OCI-LY3 (cell line): ENCODE data around the gene EIF4ENIF1.
"Not testable (repeated sequence)": the region's sequence is repeated elsewhere in the genome, so short reads cannot be mapped to it uniquely, and the experiment has no call there.

Experiments
- H2AFZ ChIP-seq: fragments of 200-600, 300-600 bp; shearing (Covaris generic); 2 replicates; pipeline ENCODE4 v1.6.0; 2014; ENCODE audit warnings: antibody characterized with exemption, low read depth, low read length
- H3K27ac ChIP-seq: fragments of 200-600, 300-600 bp; sonication (generic); 2 replicates; pipeline ENCODE4 v1.5.1; 2014; ENCODE audit warnings: mild to moderate bottlenecking, low read length, moderate library complexity, mixed read lengths
- H3K27me3 ChIP-seq: fragments of 200-600, 300-600 bp; sonication (generic); 2 replicates; pipeline ENCODE4 v1.6.1; 2014; ENCODE audit warnings: low read depth, low read length, mixed read lengths
- H3K36me3 ChIP-seq: fragments of 200-600, 300-600 bp; sonication (generic); replicated peaks from 2 replicates; pipeline ENCODE3; 2014; ENCODE audit warnings: low read depth, low read length, mixed read lengths
- H3K4me1 ChIP-seq: fragments of 300-600, 200-600 bp; sonication (generic); 2 replicates; pipeline ENCODE4 v1.6.1; 2014; ENCODE audit warnings: low read length, mixed read lengths
- H3K4me2 ChIP-seq: fragments of 200-600, 300-600 bp; sonication (generic); 2 replicates; pipeline ENCODE4 v1.6.1; 2014; ENCODE audit warnings: low read length, mixed read lengths
- H3K4me3 ChIP-seq: fragments of 300-600, 200-600 bp; sonication (generic); 2 replicates; pipeline ENCODE4 v1.5.1; 2014; ENCODE audit warnings: antibody characterized with exemption, mild to moderate bottlenecking, low read length, moderate library complexity
- H3K79me2 ChIP-seq: fragments of 300-600, 200-600 bp; shearing (Covaris generic); 2 replicates; pipeline ENCODE4 v1.6.1; 2014; ENCODE audit warnings: mild to moderate bottlenecking, low read length, mixed read lengths
- H3K9ac ChIP-seq: fragments of 300-600, 200-600 bp; shearing (Covaris generic); 2 replicates; pipeline ENCODE4 v1.6.0; 2014; ENCODE audit warnings: mild to moderate bottlenecking, low read length, moderate library complexity
- H3K9me3 ChIP-seq: fragments of 200-600, 300-600 bp; shearing (Covaris generic); 2 replicates; pipeline ENCODE4 v1.6.1; 2014; ENCODE audit warnings: low read length, mixed read lengths; ENCODE audit not compliant: insufficient read depth
- H4K20me1 ChIP-seq: fragments of 200-600, 300-600 bp; sonication (generic); 2 replicates; pipeline ENCODE4 v1.6.1; 2016; ENCODE audit warnings: low read length, mixed read lengths; ENCODE audit not compliant: insufficient read depth
- CTCF ChIP-seq: fragments of 200-600, 300-600 bp; sonication (generic); IDR thresholded peaks from 2 replicates; pipeline ENCODE4 v1.5.1; 2014; ENCODE audit warnings: antibody characterized with exemption, low read length, low read depth
- EZH2phosphoT487 ChIP-seq: fragments of 200-600 bp; shearing (Covaris generic); IDR thresholded peaks from 2 replicates; pipeline ENCODE4 v1.6.1; 2018; ENCODE audit warnings: antibody characterized with exemption, mixed run types, low read depth

EIF4ENIF1 gene

DNA sequence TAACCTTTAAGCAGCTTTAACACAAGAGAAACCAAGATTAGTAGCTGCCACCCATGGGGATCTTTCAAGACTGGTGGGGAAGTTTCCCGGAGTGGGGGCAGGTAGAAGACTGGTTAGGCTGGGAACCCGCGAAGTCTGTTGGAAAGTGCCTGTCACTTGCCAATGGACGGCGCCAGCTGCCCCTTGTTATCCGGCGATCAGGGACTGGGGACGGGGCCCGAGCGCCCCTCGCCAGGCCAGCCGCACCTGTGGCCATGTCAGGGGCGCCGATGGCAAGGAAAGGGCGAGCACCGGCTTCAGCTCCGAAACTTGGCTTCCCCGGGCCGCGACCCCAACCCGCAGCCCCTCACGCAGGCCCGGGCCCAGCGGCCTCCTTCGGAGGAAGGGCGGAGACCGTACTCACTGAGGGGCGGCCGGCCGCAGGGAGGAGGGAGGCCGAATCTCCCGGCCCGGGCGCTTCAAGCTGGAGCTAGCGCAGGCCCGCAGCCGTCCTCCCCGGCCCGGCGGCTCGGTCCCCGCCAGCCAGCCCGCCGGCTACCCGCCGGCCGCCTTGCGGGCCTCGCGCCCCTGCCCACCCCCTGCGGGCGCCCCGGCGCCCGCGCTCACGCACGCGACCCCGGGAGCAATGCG is 539 bp downstream of the EIF4ENIF1 start:
- no peak overlapping the region for H2AFZ ChIP-seq
- peaks cover 30% of the 10 kb centered on the region for H3K4me1 ChIP-seq
- H3K4me3 ChIP-seq, result peak overlapping the region; percentile 89
- H3K27me3 ChIP-seq, result no peaks in the 10 kb centered on the region
- peak overlapping the region; percentile 77 for H3K4me2 ChIP-seq
- peaks cover 10% of the 10 kb centered on the region; the same call in 1 of the 2 replicates for H4K20me1 ChIP-seq
- no peaks in the 10 kb centered on the region for H3K9me3 ChIP-seq
- H3K79me2 ChIP-seq, result peaks cover 67% of the 10 kb centered on the region
- H3K9ac ChIP-seq, result peak overlapping the region; percentile 98
- peaks cover 48% of the 10 kb centered on the region for H3K36me3 ChIP-seq
- TF ChIP-seq EZH2phosphoT487, result no peak
- no peak for TF ChIP-seq CTCF
- H3K27ac ChIP-seq, result peak overlapping the region; percentile 98

GRCh38 chr22:31488346-31488883 is 1.2 kb downstream of the EIF4ENIF1 start:
- Histone ChIP-seq H3K4me2 (peak overlapping the region; percentile 77), H4K20me1 (peaks cover 16% of the 10 kb centered on the region), H3K9ac (peak overlapping the region; percentile 98), H3K27ac (peak overlapping the region; percentile 98), H3K4me3 (peak overlapping the region; percentile 89), H2AFZ (no peak overlapping the region), H3K79me2 (peaks cover 74% of the 10 kb centered on the region), H3K36me3 (peaks cover 55% of the 10 kb centered on the region), H3K27me3 (no peaks in the 10 kb centered on the region), H3K4me1 (peaks cover 23% of the 10 kb centered on the region), H3K9me3 (no peaks in the 10 kb centered on the region)
- TF ChIP-seq CTCF (no peak), EZH2phosphoT487 (no peak)

DNA sequence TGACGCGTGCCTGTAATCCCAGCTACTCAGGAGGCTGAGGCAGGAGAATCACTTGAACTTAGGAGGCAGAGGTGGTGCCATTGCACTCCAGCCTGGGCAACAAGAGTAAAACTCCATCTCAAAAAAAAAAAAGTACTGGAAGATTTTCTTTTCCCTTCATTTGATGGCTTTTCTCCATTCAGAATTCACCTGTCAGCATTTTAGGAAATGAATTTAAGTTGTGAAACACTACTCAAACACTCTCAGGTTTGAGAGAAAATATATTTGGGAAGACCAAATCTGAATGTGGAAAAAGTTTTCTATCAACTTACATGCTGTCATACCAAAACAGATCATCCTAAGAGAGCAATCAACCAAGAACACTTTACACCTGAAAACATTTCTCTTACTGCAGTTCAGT is 2.7 kb downstream of the EIF4ENIF1 start:
- Histone ChIP-seq H3K79me2 (peaks cover 86% of the 10 kb centered on the region), H3K9me3 (no peaks in the 10 kb centered on the region), H3K4me1 (peaks cover 20% of the 10 kb centered on the region), H2AFZ (no peak overlapping the region), H3K4me2 (no peak overlapping the region), H3K4me3 (no peak overlapping the region), H3K9ac (no peak overlapping the region), H3K36me3 (peaks cover 56% of the 10 kb centered on the region), H3K27me3 (no peaks in the 10 kb centered on the region), H3K27ac (no peak overlapping the region), H4K20me1 (peaks cover 20% of the 10 kb centered on the region)
- TF ChIP-seq CTCF (no peak), EZH2phosphoT487 (no peak)

- H3K79me2 ChIP-seq, result peaks cover 86% of the 10 kb centered on the region
- peaks cover 57% of the 10 kb centered on the region for H3K36me3 ChIP-seq
- H3K27me3 ChIP-seq, result not testable (repeated sequence)
Measured at GRCh38 chr22:31486369-31486768, 3.3 kb downstream of the EIF4ENIF1 start.

GRCh38 chr22:31482470-31482869 is 7.2 kb downstream of the EIF4ENIF1 start:
- not testable (repeated sequence) for H3K9me3 ChIP-seq, H3K27ac ChIP-seq, H3K4me3 ChIP-seq, H2AFZ ChIP-seq, H3K9ac ChIP-seq, H3K27me3 ChIP-seq, H3K4me2 ChIP-seq, H3K4me1 ChIP-seq
- Histone ChIP-seq H3K79me2 (peaks cover 94% of the 10 kb centered on the region), H3K36me3 (peaks cover 67% of the 10 kb centered on the region), H4K20me1 (peaks cover 19% of the 10 kb centered on the region)

More at GRCh38 chr22:31486369-31486768, 3.3 kb downstream of the EIF4ENIF1 start:
- Histone ChIP-seq H3K4me1 (peaks cover 18% of the 10 kb centered on the region), H4K20me1 (peaks cover 20% of the 10 kb centered on the region)
- not testable (repeated sequence) for H3K4me3 ChIP-seq, H3K27ac ChIP-seq, H3K9me3 ChIP-seq, H3K9ac ChIP-seq, H3K4me2 ChIP-seq, H2AFZ ChIP-seq
